WTC11 (cell line): Measurements from ENCODE around the gene ZFP36L1. TPM values are rescaled to one million over a fixed set of nuclear protein-coding genes. Genes with fewer than 3 reads are reported as not detected.

ENCODE experiments used
- ATAC-seq: fragments of 200-7000 bp; cut with Tn5 transposase; 2 replicates; pipeline ENCODE4 v1.10.0; 2021; ENCODE audit warnings: mild to moderate bottlenecking, moderate library complexity
- CTCF ChIA-PET: fragments of 300-600 bp; sonication (Branson Sonifier 250); formaldehyde crosslinking; loops from one replicate; lab custom pipeline; 2021; ENCODE audit warnings: antibody characterized with exemption; lab: Charles Lee
- POLR2A ChIA-PET: fragments of 350-600 bp; sonication (Branson Sonifier 250); formaldehyde crosslinking; loops from one replicate; lab custom pipeline; 2021; ENCODE audit warnings: antibody characterized with exemption; lab: Charles Lee
- DNase-seq: peaks from one replicate; pipeline ENCODE4 v3.0.0; 2021; ENCODE audit warnings: low spot score
- H3K27ac Mint-ChIP-seq: 2 replicates; pipeline ENCODE4 v1.8.0; 2021; ENCODE audit warnings: mixed read lengths
- H3K27me3 Mint-ChIP-seq: 2 replicates; pipeline ENCODE4 v1.8.0; 2021; ENCODE audit warnings: low read depth, mild to moderate bottlenecking, moderate library complexity, mixed read lengths
- H3K36me3 Mint-ChIP-seq: 2 replicates; pipeline ENCODE4 v1.8.0; 2021; ENCODE audit warnings: mixed read lengths
- H3K4me1 Mint-ChIP-seq: 2 replicates; pipeline ENCODE4 v1.8.0; 2022; ENCODE audit warnings: mixed read lengths
- H3K4me3 Mint-ChIP-seq: 2 replicates; pipeline ENCODE4 v1.8.0; 2021; ENCODE audit warnings: mild to moderate bottlenecking, moderate library complexity, mixed read lengths
- H3K9me3 Mint-ChIP-seq: 2 replicates; pipeline ENCODE4 v1.8.0; 2021; ENCODE audit warnings: mixed read lengths
- CREB1 ChIP-seq: sonication (generic); formaldehyde crosslinking; IDR thresholded peaks from 2 replicates; pipeline ENCODE4 v1.8.0; 2023; ENCODE audit warnings: mild to moderate bottlenecking, missing genetic modification reagents
- ESRRA ChIP-seq: sonication (generic); formaldehyde crosslinking; IDR thresholded peaks from 2 replicates; pipeline ENCODE4 v1.8.1; 2022; ENCODE audit warnings: mild to moderate bottlenecking, missing genetic modification reagents, borderline replicate concordance
- JUN ChIP-seq: sonication (generic); formaldehyde crosslinking; IDR thresholded peaks from 2 replicates; pipeline ENCODE4 v1.8.0; 2023; ENCODE audit warnings: mild to moderate bottlenecking, missing genetic modification reagents
- OVOL2 ChIP-seq: fragments of 250-450 bp; sonication (Bioruptor Pico); IDR thresholded peaks from 2 replicates; pipeline ENCODE4 v1.9.0; 2021; ENCODE audit warnings: mild to moderate bottlenecking, borderline replicate concordance
- PRRX2 ChIP-seq: fragments of 250-450 bp; sonication (Bioruptor Pico); IDR thresholded peaks from 2 replicates; pipeline ENCODE4 v1.8.0; 2021; ENCODE audit warnings: mild to moderate bottlenecking
- TCF7 ChIP-seq: sonication (generic); formaldehyde crosslinking; IDR thresholded peaks from 2 replicates; pipeline ENCODE4 v1.8.0; 2022; ENCODE audit warnings: mild to moderate bottlenecking, low read depth, missing genetic modification reagents, moderate library complexity
- TEAD1 ChIP-seq: sonication (generic); formaldehyde crosslinking; IDR thresholded peaks from 2 replicates; pipeline ENCODE4 v1.8.0; 2022; ENCODE audit warnings: mild to moderate bottlenecking, missing genetic modification reagents
- USF2 ChIP-seq: sonication (generic); formaldehyde crosslinking; IDR thresholded peaks from 2 replicates; pipeline ENCODE4 v1.8.1; 2023; ENCODE audit warnings: mild to moderate bottlenecking, missing genetic modification reagents, moderate library complexity
- ZNF396 ChIP-seq: fragments of 250-450 bp; sonication (Bioruptor Pico); IDR thresholded peaks from 2 replicates; pipeline ENCODE4 v1.8.0; 2021; ENCODE audit warnings: mild to moderate bottlenecking, moderate library complexity, borderline replicate concordance
- total RNA-seq: library from RNA; stranded (reverse); gene quantifications from 3 replicates; pipeline ENCODE4 v1.2.3, GENCODE V29; 2021
- TF ChIP-seq, protein P1 (sequence below): sonication (generic); formaldehyde crosslinking; IDR thresholded peaks from 2 replicates; pipeline ENCODE4 v1.8.1; 2023; ENCODE audit warnings: mild to moderate bottlenecking, missing genetic modification reagents, borderline replicate concordance
- TF ChIP-seq, protein P2 (sequence below): sonication (generic); formaldehyde crosslinking; IDR thresholded peaks from 2 replicates; pipeline ENCODE4 v1.8.1; 2022; ENCODE audit warnings: missing genetic modification reagents, borderline replicate concordance
- TF ChIP-seq, protein P3 (sequence below): sonication (generic); formaldehyde crosslinking; IDR thresholded peaks from 2 replicates; pipeline ENCODE4 v1.8.1; 2023; ENCODE audit warnings: mild to moderate bottlenecking, missing genetic modification reagents
- TF ChIP-seq, protein P4 (sequence below): sonication (generic); formaldehyde crosslinking; IDR thresholded peaks from 2 replicates; pipeline ENCODE4 v1.8.0; 2022; ENCODE audit warnings: mild to moderate bottlenecking, missing genetic modification reagents

ZFP36L1 gene
- total RNA-seq, 1 experiment from 2014 or later: 132 TPM

- TF ChIP-seq, protein P1, sequence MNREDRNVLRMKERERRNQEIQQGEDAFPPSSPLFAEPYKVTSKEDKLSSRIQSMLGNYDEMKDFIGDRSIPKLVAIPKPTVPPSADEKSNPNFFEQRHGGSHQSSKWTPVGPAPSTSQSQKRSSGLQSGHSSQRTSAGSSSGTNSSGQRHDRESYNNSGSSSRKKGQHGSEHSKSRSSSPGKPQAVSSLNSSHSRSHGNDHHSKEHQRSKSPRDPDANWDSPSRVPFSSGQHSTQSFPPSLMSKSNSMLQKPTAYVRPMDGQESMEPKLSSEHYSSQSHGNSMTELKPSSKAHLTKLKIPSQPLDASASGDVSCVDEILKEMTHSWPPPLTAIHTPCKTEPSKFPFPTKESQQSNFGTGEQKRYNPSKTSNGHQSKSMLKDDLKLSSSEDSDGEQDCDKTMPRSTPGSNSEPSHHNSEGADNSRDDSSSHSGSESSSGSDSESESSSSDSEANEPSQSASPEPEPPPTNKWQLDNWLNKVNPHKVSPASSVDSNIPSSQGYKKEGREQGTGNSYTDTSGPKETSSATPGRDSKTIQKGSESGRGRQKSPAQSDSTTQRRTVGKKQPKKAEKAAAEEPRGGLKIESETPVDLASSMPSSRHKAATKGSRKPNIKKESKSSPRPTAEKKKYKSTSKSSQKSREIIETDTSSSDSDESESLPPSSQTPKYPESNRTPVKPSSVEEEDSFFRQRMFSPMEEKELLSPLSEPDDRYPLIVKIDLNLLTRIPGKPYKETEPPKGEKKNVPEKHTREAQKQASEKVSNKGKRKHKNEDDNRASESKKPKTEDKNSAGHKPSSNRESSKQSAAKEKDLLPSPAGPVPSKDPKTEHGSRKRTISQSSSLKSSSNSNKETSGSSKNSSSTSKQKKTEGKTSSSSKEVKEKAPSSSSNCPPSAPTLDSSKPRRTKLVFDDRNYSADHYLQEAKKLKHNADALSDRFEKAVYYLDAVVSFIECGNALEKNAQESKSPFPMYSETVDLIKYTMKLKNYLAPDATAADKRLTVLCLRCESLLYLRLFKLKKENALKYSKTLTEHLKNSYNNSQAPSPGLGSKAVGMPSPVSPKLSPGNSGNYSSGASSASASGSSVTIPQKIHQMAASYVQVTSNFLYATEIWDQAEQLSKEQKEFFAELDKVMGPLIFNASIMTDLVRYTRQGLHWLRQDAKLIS (CRISPR knock-in tag): no peak
- TF ChIP-seq ESRRA (CRISPR knock-in tag) (no peak), USF2 (CRISPR knock-in tag) (no peak), TEAD1 (CRISPR knock-in tag) (no peak), JUN (no peak), PRRX2 (CRISPR knock-in tag) (no peak), CREB1 (CRISPR knock-in tag) (no peak)
- TF ChIP-seq, protein P2, sequence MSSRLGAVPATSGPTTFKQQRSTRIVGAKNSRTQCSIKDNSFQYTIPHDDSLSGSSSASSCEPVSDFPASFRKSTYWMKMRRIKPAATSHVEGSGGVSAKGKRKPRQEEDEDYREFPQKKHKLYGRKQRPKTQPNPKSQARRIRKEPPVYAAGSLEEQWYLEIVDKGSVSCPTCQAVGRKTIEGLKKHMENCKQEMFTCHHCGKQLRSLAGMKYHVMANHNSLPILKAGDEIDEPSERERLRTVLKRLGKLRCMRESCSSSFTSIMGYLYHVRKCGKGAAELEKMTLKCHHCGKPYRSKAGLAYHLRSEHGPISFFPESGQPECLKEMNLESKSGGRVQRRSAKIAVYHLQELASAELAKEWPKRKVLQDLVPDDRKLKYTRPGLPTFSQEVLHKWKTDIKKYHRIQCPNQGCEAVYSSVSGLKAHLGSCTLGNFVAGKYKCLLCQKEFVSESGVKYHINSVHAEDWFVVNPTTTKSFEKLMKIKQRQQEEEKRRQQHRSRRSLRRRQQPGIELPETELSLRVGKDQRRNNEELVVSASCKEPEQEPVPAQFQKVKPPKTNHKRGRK (CRISPR knock-in tag): no peak
- TF ChIP-seq, all 79 proteins: peak for 0
Observed at GRCh38 chr14:68758301-68758700, 34.6 kb downstream of the ZFP36L1 start (continued).

DNA sequence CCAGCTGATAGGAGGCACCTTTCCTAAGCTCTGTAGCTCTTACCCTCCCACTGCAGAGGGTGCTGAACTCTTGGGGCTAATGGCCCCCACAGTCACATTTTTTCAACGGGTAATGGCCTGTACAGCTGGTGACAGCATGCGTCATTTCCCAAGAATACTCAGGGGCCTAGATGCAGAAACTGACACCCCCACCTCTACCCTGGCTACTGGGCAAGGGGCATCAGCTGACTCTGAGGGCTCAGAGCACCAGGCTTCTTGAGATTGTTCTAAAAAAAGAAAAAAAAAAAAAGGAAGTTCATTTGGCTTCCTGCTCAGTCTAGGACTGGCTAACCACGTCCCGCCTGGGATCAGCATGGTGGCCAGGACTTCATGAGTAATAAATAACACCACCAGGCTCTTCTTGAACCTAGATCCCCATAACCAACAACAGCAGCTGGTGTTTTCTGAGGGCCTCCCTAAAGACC is 35.2 kb downstream of the ZFP36L1 start:
- Mint-ChIP-seq H3K4me1 (peaks cover 6% of the 10 kb centered on the region), H3K9me3 (no peaks in the 10 kb centered on the region), H3K36me3 (no peaks in the 10 kb centered on the region)
- CTCF ChIA-PET: interaction anchor here (0.6 to 1.6 kb wide), 3 partner anchors 9 to 97 kb away, joined by 3 to 6 read pairs (median 3); no protein-coding TSS in a partner anchor
- no peak for ATAC-seq
- POLR2A ChIA-PET: no interaction called here
- no peak for DNase-seq
- no peak for TF ChIP-seq ZNF396
- TF ChIP-seq, protein P3, sequence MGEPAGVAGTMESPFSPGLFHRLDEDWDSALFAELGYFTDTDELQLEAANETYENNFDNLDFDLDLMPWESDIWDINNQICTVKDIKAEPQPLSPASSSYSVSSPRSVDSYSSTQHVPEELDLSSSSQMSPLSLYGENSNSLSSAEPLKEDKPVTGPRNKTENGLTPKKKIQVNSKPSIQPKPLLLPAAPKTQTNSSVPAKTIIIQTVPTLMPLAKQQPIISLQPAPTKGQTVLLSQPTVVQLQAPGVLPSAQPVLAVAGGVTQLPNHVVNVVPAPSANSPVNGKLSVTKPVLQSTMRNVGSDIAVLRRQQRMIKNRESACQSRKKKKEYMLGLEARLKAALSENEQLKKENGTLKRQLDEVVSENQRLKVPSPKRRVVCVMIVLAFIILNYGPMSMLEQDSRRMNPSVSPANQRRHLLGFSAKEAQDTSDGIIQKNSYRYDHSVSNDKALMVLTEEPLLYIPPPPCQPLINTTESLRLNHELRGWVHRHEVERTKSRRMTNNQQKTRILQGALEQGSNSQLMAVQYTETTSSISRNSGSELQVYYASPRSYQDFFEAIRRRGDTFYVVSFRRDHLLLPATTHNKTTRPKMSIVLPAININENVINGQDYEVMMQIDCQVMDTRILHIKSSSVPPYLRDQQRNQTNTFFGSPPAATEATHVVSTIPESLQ (CRISPR knock-in tag): no peak
- TF ChIP-seq, protein P4, sequence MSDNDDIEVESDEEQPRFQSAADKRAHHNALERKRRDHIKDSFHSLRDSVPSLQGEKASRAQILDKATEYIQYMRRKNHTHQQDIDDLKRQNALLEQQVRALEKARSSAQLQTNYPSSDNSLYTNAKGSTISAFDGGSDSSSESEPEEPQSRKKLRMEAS: no peak
- TF ChIP-seq, protein P1 (CRISPR knock-in tag): no peak
- no peak for TF ChIP-seq OVOL2 (CRISPR knock-in tag)
- no peak for TF ChIP-seq TCF7 (CRISPR knock-in tag)
- TF ChIP-seq, all 79 proteins: peak for 0
- H3K27ac Mint-ChIP-seq: no peak overlapping the region
- no peak overlapping the region for H3K4me3 Mint-ChIP-seq
- H3K27me3 Mint-ChIP-seq: no peaks in the 10 kb centered on the region
